ENCODE data around the gene SPIRE1.

- TF ChIP-seq EGR1 (IDR thresholded peaks at IDR 0.05; ENCODE audit: low read depth in 2 of 2) (no peak), CTCF (IDR thresholded peaks at IDR 0.05; ENCODE audit: low read depth, low read length, missing input control) (no peak), GABPA (IDR thresholded peaks at IDR 0.05 in 1 of 2, conservative IDR thresholded peaks at IDR 0.05 in 1 of 2) (no peak), JUND (IDR thresholded peaks at IDR 0.05) (no peak), HNF4G (IDR thresholded peaks at IDR 0.05) (no peak), TAF1 (conservative IDR thresholded peaks at IDR 0.05) (no peak), RAD21 (IDR thresholded peaks at IDR 0.05) (no peak), YY1 (IDR thresholded peaks at IDR 0.05) (no peak), SP1 (IDR thresholded peaks at IDR 0.05) (no peak), REST (IDR thresholded peaks at IDR 0.05) (no peak), FOXA1 (IDR thresholded peaks at IDR 0.05) (no peak), MAX (IDR thresholded peaks at IDR 0.05) (no peak)
- TF ChIP-seq, protein P1, sequence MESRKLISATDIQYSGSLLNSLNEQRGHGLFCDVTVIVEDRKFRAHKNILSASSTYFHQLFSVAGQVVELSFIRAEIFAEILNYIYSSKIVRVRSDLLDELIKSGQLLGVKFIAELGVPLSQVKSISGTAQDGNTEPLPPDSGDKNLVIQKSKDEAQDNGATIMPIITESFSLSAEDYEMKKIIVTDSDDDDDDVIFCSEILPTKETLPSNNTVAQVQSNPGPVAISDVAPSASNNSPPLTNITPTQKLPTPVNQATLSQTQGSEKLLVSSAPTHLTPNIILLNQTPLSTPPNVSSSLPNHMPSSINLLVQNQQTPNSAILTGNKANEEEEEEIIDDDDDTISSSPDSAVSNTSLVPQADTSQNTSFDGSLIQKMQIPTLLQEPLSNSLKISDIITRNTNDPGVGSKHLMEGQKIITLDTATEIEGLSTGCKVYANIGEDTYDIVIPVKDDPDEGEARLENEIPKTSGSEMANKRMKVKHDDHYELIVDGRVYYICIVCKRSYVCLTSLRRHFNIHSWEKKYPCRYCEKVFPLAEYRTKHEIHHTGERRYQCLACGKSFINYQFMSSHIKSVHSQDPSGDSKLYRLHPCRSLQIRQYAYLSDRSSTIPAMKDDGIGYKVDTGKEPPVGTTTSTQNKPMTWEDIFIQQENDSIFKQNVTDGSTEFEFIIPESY (IDR thresholded peaks at IDR 0.05): no peak
Measured at GRCh38 chr18:12426924-12427323, 231.0 kb downstream of the SPIRE1 start.
